HG02763 (cell line): ENCODE results near the gene SPNS1.
"Not testable (repeated sequence)": the region's sequence is repeated elsewhere in the genome, so short reads cannot be mapped to it uniquely, and the experiment has no call there.

Experiments used
- ATAC-seq: cut with Tn5 transposase; IDR thresholded peaks from one replicate; pipeline ENCODE4 v1.9.1; 2021; ENCODE audit warnings: mild to moderate bottlenecking, moderate library complexity; ENCODE audit not compliant: unreplicated experiment

The SPNS1 gene

GRCh38 chr16:28989363-28989762 is 14.8 kb downstream of the SPNS1 start:
- ATAC-seq = no peak

- no peak for ATAC-seq
Observed at GRCh38 chr16:28990375-28991040, 15.9 kb downstream of the SPNS1 start.

GRCh38 chr16:28991687-28992086 is 17.1 kb downstream of the SPNS1 start:
- ATAC-seq = no peak

- ATAC-seq = no peak
Observed at GRCh38 chr16:28992496-28992895, 17.9 kb downstream of the SPNS1 start.

GRCh38 chr16:28998837-28999236 is 24.3 kb downstream of the SPNS1 start:
- ATAC-seq = no peak

GRCh38 chr16:28999577-28999976 is 25.0 kb downstream of the SPNS1 start:
- ATAC-seq = no peak

- ATAC-seq = no peak
Observed at GRCh38 chr16:29000019-29000418, 25.4 kb downstream of the SPNS1 start.

GRCh38 chr16:29004496-29005139 is 30.0 kb downstream of the SPNS1 start:
- ATAC-seq = not testable (repeated sequence)

- no peak for ATAC-seq
Observed at GRCh38 chr16:29007730-29008593, 33.4 kb downstream of the SPNS1 start.

- no peak for ATAC-seq
Observed at GRCh38 chr16:29009050-29009837, 34.7 kb downstream of the SPNS1 start.

- ATAC-seq = no peak
Observed at GRCh38 chr16:29009838-29010166, 35.2 kb downstream of the SPNS1 start.

GRCh38 chr16:29011112-29011511 is 36.5 kb downstream of the SPNS1 start:
- no peak for ATAC-seq

GRCh38 chr16:29011851-29012250 is 37.3 kb downstream of the SPNS1 start:
- ATAC-seq = no peak

- ATAC-seq = no peak
Observed at GRCh38 chr16:29012913-29013553, 38.5 kb downstream of the SPNS1 start.

- no peak for ATAC-seq
Observed at GRCh38 chr16:29014561-29015069, 40.0 kb downstream of the SPNS1 start.

- ATAC-seq = no peak
Observed at GRCh38 chr16:29022196-29022595, 47.6 kb downstream of the SPNS1 start.

- no peak for ATAC-seq
Observed at GRCh38 chr16:29023279-29024277, 49.0 kb downstream of the SPNS1 start.

GRCh38 chr16:29024278-29024677 is 49.7 kb downstream of the SPNS1 start:
- ATAC-seq = no peak

GRCh38 chr16:29025218-29025617 is 50.6 kb downstream of the SPNS1 start:
- no peak for ATAC-seq
